SU-DHL-6 (cell line): ENCODE measurements around the gene HBQ1.

Source experiments
- EZH2phosphoT487 ChIP-seq: fragments of 200-600 bp; sonication (generic), shearing (Covaris generic); conservative IDR thresholded peaks from 2 replicates; pipeline ENCODE4 v1.6.1; 2018; ENCODE audit warnings: mild to moderate bottlenecking, antibody characterized with exemption, low read length, moderate library complexity, mixed read lengths
- TF ChIP-seq, protein P1 (sequence below): fragments of 200-600 bp; sonication (generic); IDR thresholded peaks from one replicate; pipeline ENCODE4 v1.5.1; 2017; ENCODE audit warnings: antibody characterized with exemption, mild to moderate bottlenecking, low read length, moderate library complexity; ENCODE audit not compliant: insufficient read depth, poor library complexity, severe bottlenecking

DNA sequence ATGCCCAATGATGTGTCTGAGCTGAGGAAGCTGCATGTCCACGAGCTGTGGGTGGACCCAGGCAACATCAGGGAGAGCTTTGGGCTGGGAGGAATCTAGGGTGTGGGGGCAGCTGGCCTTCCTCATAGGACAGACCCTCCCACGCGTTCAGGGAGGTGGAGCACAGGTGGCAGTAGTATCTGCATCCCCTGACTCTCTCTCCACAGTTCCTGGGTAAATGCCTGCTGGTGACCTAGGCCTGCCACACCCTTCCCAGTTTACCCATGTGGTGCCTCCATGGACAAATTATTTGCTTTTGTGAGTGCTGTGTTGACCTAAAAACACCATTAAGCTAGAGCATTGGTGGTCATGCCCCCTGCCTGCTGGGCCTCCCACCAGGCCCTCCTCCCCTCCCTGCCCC lies 11.2 kb upstream of the HBQ1 start:
- TF ChIP-seq, protein P1, sequence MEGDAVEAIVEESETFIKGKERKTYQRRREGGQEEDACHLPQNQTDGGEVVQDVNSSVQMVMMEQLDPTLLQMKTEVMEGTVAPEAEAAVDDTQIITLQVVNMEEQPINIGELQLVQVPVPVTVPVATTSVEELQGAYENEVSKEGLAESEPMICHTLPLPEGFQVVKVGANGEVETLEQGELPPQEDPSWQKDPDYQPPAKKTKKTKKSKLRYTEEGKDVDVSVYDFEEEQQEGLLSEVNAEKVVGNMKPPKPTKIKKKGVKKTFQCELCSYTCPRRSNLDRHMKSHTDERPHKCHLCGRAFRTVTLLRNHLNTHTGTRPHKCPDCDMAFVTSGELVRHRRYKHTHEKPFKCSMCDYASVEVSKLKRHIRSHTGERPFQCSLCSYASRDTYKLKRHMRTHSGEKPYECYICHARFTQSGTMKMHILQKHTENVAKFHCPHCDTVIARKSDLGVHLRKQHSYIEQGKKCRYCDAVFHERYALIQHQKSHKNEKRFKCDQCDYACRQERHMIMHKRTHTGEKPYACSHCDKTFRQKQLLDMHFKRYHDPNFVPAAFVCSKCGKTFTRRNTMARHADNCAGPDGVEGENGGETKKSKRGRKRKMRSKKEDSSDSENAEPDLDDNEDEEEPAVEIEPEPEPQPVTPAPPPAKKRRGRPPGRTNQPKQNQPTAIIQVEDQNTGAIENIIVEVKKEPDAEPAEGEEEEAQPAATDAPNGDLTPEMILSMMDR: no peak
- no peak for TF ChIP-seq EZH2phosphoT487
